GM21786 (cell line): Measurements from ENCODE around the gene MED15.
"Not testable (repeated sequence)": the region's sequence is repeated elsewhere in the genome, so short reads cannot be mapped to it uniquely, and the experiment has no call there.

ENCODE experiments used
- ATAC-seq: cut with Tn5 transposase; IDR thresholded peaks from one replicate; pipeline ENCODE4 v1.9.1; 2021; ENCODE audit not compliant: unreplicated experiment

MED15 gene

GRCh38 chr22:20594486-20594885, 87.1 kb downstream of the MED15 start:
- not testable (repeated sequence) for ATAC-seq

- no peak for ATAC-seq
These were observed 88.1 kb downstream of the MED15 start for GRCh38 chr22:20595461-20595860.

- ATAC-seq: no peak
These were observed 91.7 kb downstream of the MED15 start for GRCh38 chr22:20599117-20599516.

- ATAC-seq: no peak
These were observed 92.8 kb downstream of the MED15 start for GRCh38 chr22:20600137-20600673.

- no peak for ATAC-seq
These were observed 93.9 kb downstream of the MED15 start for GRCh38 chr22:20601308-20601707.

GRCh38 chr22:20602609-20603164, 95.3 kb downstream of the MED15 start:
- no peak for ATAC-seq

GRCh38 chr22:20604092-20604747, 96.8 kb downstream of the MED15 start:
- no peak for ATAC-seq

- ATAC-seq: no peak
These were observed 97.4 kb downstream of the MED15 start for GRCh38 chr22:20604776-20605221.

GRCh38 chr22:20605328-20605727, 97.9 kb downstream of the MED15 start:
- ATAC-seq: no peak

GRCh38 chr22:20606041-20606783, 98.8 kb downstream of the MED15 start:
- ATAC-seq: no peak

GRCh38 chr22:20606784-20607128, 99.3 kb downstream of the MED15 start:
- no peak for ATAC-seq

- no peak for ATAC-seq
These were observed 99.9 kb downstream of the MED15 start for GRCh38 chr22:20607157-20607907.

GRCh38 chr22:20610243-20610686, 102.9 kb downstream of the MED15 start:
- no peak for ATAC-seq

GRCh38 chr22:20610757-20611156, 103.3 kb downstream of the MED15 start:
- ATAC-seq: no peak

- ATAC-seq: no peak
These were observed 104.0 kb downstream of the MED15 start for GRCh38 chr22:20611418-20611817.

GRCh38 chr22:20613301-20613700, 105.9 kb downstream of the MED15 start:
- ATAC-seq: no peak

GRCh38 chr22:20615021-20615420, 107.6 kb downstream of the MED15 start:
- ATAC-seq: no peak

- ATAC-seq: no peak
These were observed 108.4 kb downstream of the MED15 start for GRCh38 chr22:20615533-20616450.

GRCh38 chr22:20616451-20617043, 109.1 kb downstream of the MED15 start:
- ATAC-seq: no peak

- no peak for ATAC-seq
These were observed 111.1 kb downstream of the MED15 start for GRCh38 chr22:20618488-20618887.
